Stimulated activated CD4-positive, alpha-beta T cell treated with anti-CD3 and anti-CD28 coated beads, Interleukin-1b, Interleukin-23, amount 100 ng/mL, for 24 hours (primary cell): Measurements from ENCODE around the gene SLF2.
"Not testable (repeated sequence)": the region's sequence is repeated elsewhere in the genome, so short reads cannot be mapped to it uniquely, and the experiment has no call there.

ENCODE experiments used
- DNase-seq, 4 experiments: peaks; one replicate each; pipeline ENCODE4 v3.0.0-alpha.2; 2020; ENCODE audit warnings: low read depth in 4 of 4, low spot score in 1 of 4

The SLF2 gene

GRCh38 chr10:100877461-100877850 is 35.3 kb upstream of the SLF2 start:
- DNase-seq = no peak

GRCh38 chr10:100878291-100878910 is 34.4 kb upstream of the SLF2 start:
- DNase-seq = peak in 2 of 4 experiments; percentile 17 to 22

DNA sequence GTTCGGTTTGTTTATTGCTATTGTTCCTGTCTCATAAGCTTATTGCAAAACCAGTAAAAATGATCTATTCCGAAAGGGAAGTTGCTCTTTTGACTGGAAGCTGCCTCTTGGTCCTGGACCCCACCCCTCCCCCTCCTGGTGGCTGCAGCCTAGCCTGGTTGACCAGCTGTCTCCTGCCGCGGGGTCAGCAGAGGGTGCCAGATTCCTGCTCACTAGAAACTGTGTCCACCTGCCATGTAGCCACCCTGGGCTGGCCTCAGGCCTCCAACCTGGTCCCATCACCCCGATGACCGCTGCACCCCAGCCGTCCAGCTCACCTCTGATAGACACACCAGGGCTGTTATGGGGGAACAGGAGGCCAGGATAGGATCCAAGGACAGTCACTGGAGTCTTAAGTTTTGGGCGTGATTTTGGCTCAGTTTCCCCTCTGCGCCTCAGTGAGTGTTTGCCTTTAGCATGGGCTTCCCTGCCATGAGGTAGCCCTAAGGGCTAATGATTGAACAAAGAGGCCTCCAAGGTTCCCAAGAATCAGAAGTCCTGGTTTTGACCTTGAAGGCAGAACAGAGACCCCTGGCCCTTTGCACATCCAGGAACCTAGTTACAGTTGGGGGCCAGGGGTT is 32.9 kb upstream of the SLF2 start:
- DNase-seq = no peak

DNA sequence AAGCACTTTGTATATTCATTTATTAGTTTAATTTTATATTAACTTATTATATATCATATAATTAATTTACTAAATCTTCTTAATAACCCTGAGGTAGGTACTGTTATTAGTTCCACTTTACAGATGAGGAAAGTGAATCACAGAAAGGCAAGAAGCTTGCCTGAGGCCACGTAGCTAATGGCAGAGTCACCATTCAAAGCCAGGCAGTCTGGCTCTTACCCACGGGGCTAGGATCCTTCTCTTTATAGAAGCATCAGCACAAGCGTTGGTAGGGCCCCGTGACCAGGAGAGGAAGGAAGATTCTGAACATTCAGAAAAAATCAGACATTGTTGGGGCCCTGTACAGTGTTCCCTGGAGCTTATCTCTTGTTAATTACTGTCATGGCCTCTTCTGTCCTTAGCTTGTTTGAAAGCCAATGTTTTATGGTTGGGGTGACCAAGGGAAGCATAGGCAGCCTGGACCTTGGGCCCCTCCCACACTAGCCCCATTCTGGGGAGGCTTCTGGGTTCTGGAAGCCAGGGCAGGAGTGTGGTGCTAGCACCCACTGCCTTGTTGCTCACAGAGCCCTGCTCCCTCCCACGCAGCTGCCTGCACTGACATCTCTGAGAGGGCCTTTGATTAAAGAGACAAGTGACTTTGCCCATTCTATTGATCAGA is 31.1 kb upstream of the SLF2 start:
- DNase-seq = no peak

DNA sequence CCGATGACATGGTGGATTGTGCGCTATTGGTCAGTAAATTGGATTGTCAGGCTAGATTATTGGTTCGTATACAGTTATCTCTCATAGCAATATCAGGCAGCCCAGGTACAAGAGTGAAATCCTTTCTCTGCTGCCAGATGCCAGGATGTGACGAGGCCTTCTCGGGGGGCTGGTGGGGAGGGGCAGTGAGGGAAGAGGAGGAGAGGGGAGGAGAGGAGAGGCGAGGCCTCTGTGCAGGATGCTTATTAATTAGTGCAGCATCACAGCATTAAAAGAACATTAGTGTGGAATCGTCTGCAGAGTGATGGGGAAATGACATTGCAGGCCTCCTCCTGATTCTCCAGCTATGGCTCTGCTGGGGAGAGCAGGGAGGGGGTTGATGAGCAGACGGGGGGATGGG is 30.5 kb upstream of the SLF2 start:
- DNase-seq = no peak

DNA sequence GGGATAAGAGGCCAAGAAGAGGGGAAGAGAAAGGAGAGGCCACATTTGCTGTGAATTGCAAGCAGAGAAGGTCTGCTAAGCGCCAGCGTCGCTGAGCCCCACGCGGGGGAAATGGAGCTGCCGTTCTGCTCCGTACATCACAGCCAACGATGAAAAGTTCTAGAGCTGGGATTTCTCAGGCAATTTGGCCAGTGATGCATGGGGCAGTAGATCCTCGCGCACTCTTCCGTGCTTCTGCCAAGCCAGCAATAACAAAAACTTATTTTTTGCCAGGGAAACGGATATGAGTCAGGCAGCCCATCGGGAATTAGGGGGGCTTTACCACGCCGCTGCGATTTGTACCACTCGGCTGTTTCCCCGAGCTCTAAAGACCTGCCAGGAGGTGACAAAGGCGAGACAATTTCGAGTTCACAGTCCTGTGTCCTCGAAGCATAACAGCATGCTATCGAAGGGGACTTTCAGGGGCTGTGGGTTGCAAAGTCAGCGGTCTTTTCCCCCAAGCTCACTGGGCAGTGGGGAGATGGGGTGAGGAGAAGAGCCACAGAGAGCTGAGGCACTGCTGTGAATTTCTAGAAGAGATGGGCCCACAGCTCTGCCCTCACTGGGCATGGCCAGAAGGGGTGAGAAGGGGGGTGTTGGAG is 30.0 kb upstream of the SLF2 start:
- DNase-seq = no peak

GRCh38 chr10:100883312-100883821 is 29.4 kb upstream of the SLF2 start:
- DNase-seq = no peak

GRCh38 chr10:100885611-100886010 is 27.2 kb upstream of the SLF2 start:
- not testable (repeated sequence) for DNase-seq

- DNase-seq = no peak
Measured at GRCh38 chr10:100886091-100886490, 26.7 kb upstream of the SLF2 start.

DNA sequence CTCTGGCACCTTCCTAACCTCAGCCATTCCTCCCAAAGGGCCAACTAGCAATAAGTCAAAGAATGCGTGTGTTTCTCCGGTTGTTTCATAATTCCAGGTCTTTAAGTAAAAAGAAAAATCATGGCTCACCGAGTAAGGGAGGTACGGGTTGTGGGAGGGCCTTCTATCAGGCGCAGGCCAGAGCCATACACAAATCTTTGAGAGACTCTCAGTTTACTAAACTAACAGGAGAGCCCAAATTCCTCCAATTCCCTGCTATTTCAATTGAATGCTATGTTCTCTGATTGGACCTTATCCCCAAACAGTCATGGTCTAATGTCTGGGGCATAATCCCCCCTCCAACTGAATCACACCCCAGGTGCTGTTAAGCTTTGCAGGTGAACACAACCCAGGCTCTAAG is 26.2 kb upstream of the SLF2 start:
- no peak for DNase-seq

- DNase-seq = no peak
Measured at GRCh38 chr10:100886963-100887362, 25.8 kb upstream of the SLF2 start.

- DNase-seq = no peak
Measured at GRCh38 chr10:100887761-100888296, 24.9 kb upstream of the SLF2 start.

- no peak for DNase-seq
Measured at GRCh38 chr10:100888957-100889356, 23.8 kb upstream of the SLF2 start.

DNA sequence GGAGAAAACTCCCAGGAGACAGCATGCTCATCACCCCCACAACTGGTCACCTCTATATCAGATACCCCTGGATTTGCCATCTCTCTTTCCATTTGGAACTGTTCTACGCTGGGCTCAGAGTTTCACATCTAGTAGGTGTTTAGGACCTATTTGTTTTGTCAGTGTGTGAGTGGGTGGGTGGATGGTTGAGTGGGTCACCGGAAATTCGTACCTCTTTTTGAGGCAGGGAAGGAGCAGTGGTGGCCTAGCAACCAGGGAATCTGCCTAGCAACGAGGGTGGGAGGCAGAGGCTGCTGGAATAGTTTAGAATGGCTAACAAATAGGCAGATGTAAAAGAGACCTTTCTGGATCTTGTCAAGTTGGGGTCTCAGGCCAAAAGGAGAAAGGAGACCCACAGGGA is 23.2 kb upstream of the SLF2 start:
- DNase-seq = no peak

DNA sequence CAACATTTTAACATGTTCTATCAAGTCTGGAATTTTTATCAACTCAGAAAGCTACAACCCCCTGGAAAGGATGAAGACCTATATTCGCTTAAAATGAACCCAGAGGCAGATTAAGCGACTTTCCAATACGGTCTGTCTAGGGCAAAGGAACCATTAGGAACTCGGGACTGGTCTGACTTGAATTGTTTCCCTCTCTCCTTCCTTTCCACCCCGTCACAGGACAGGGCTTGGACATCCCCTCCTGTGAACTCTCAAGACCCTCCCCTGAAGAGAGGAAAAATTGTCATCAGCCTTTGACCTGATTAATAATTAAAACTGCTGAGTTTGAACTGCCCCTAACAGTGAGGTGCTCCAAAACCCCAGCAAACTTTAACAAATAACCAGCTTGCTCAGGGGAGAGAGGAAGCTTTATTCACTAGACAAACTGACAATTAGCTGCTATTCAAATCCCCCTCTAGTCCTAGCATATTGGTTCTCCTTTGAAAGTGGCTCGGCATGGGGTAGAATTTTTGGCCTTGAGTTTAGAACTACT is 22.6 kb upstream of the SLF2 start:
- no peak for DNase-seq

- no peak for DNase-seq
Measured at GRCh38 chr10:100890673-100891317, 22.0 kb upstream of the SLF2 start.

DNA sequence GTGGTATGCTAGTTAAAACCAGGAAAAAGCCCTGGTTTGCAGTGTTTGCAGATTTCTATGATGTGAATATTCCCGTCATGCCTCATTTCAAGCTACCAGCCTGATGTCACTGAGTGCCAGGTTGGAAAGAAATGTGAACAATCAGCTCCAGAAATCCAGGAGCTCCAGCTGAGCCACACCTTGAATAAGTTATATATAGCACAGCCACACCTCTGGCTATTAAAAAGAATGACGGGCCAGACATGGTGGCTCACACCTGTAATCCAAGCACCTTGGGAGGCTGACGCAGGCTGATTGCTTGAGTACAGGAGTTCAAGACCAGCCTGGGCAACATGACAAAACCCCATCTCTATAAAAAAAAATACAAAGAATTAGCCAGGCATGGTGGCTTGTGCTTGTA is 18.7 kb upstream of the SLF2 start:
- DNase-seq = no peak

GRCh38 chr10:100894589-100895294 is 18.0 kb upstream of the SLF2 start:
- no peak for DNase-seq

GRCh38 chr10:100895346-100895745 is 17.4 kb upstream of the SLF2 start:
- no peak for DNase-seq

GRCh38 chr10:100895896-100896295 is 16.9 kb upstream of the SLF2 start:
- no peak for DNase-seq
